Activated T-helper 1 cell treated with anti-CD3 and anti-CD28 coated beads, Interleukin-12 subunit alpha, Interleukin-12 subunit beta, Interleukin-2, Interleukin-4 antibody, amounts not matched to agents 30 ng/mL and 10 ng/mL and 1 ng/mL, durations not matched to agents 14 hours and 24 hours and 36 hours (primary cell): Measurements from ENCODE around the gene LRRN3. TPM values are rescaled to one million over a fixed set of nuclear protein-coding genes. Genes with fewer than 3 reads are reported as not detected.

ENCODE experiments used
- DNase-seq: peaks from one replicate; pipeline ENCODE4 v3.0.0; 2021; ENCODE audit warnings: low spot score
- H3K27ac Mint-ChIP-seq: one replicate; pipeline ENCODE4 v1.8.0; 2021; ENCODE audit warnings: mild to moderate bottlenecking, mixed read lengths
- H3K27me3 Mint-ChIP-seq: one replicate; pipeline ENCODE4 v1.8.0; 2022; ENCODE audit warnings: mild to moderate bottlenecking, moderate library complexity, mixed read lengths; ENCODE audit not compliant: insufficient read depth
- H3K36me3 Mint-ChIP-seq: one replicate; pipeline ENCODE4 v1.8.0; 2021; ENCODE audit warnings: low read depth, mixed read lengths
- H3K4me1 Mint-ChIP-seq: one replicate; pipeline ENCODE4 v1.8.0; 2021; ENCODE audit warnings: low read depth, mixed read lengths
- H3K4me3 Mint-ChIP-seq: one replicate; pipeline ENCODE4 v1.8.0; 2021; ENCODE audit warnings: mild to moderate bottlenecking, moderate library complexity, mixed read lengths
- H3K9me3 Mint-ChIP-seq: one replicate; pipeline ENCODE4 v1.8.0; 2021; ENCODE audit warnings: mixed read lengths
- intact Hi-C: fragments of 100-400 bp; cut with micrococcal nuclease; formaldehyde crosslinking; loops from one replicate; pipeline ENCODE4 v1.15.1; 2024
- total RNA-seq: library from RNA; stranded (reverse); gene quantifications from 2 replicates; pipeline ENCODE4 v1.2.3, GENCODE V29; 2022

Gene LRRN3
- total RNA-seq, 1 donor from 2014 or later = 57.3 TPM

- peaks cover 13% of the 10 kb centered on the region for H3K36me3 Mint-ChIP-seq
- H3K4me3 Mint-ChIP-seq = peak overlapping the region; percentile 74
- intact Hi-C loops = loop anchor here (2.0 to 5.0 kb wide), 5 partner anchors 58 to 1370 kb away; partner anchors contain the start of genes DOCK4, IFRD1 and ZNF277
- H3K27ac Mint-ChIP-seq = peak overlapping the region; percentile 82
- H3K4me1 Mint-ChIP-seq = peaks cover 81% of the 10 kb centered on the region
- H3K27me3 Mint-ChIP-seq = no peaks in the 10 kb centered on the region
- DNase-seq = no peak
- peaks cover 9% of the 10 kb centered on the region for H3K9me3 Mint-ChIP-seq
These were observed 8.6 kb upstream of the LRRN3 start for GRCh38 chr7:111082351-111082750.

GRCh38 chr7:111083413-111083812, 7.5 kb upstream of the LRRN3 start:
- intact Hi-C loops = loop anchor here (1.0 to 5.0 kb wide), 9 partner anchors 9 to 1369 kb away; partner anchors contain the start of genes DOCK4, IFRD1 and ZNF277
- Mint-ChIP-seq H3K4me3 (peak overlapping the region; percentile 59), H3K9me3 (peaks cover 9% of the 10 kb centered on the region), H3K36me3 (peaks cover 13% of the 10 kb centered on the region), H3K27ac (peak overlapping the region; percentile 82), H3K27me3 (no peaks in the 10 kb centered on the region), H3K4me1 (peaks cover 84% of the 10 kb centered on the region)
- DNase-seq = peak; percentile 74

- DNase-seq = no peak
- peaks cover 91% of the 10 kb centered on the region for H3K4me1 Mint-ChIP-seq
- peak overlapping the region; percentile 82 for H3K27ac Mint-ChIP-seq
- peaks cover 13% of the 10 kb centered on the region for H3K36me3 Mint-ChIP-seq
- peaks cover 9% of the 10 kb centered on the region for H3K9me3 Mint-ChIP-seq
- intact Hi-C loops = no loop called here
- no peaks in the 10 kb centered on the region for H3K27me3 Mint-ChIP-seq
- H3K4me3 Mint-ChIP-seq = peak overlapping the region; percentile 15
These were observed 5.6 kb upstream of the LRRN3 start for GRCh38 chr7:111085356-111085755.

GRCh38 chr7:111086532-111086931, 4.4 kb upstream of the LRRN3 start:
- Mint-ChIP-seq H3K4me1 (peaks cover 89% of the 10 kb centered on the region), H3K4me3 (peak overlapping the region; percentile 54), H3K36me3 (peaks cover 16% of the 10 kb centered on the region), H3K27me3 (no peaks in the 10 kb centered on the region), H3K27ac (peak overlapping the region; percentile 94), H3K9me3 (peaks cover 9% of the 10 kb centered on the region)
- no peak for DNase-seq
- intact Hi-C loops = no loop called here

- peaks cover 28% of the 10 kb centered on the region for H3K36me3 Mint-ChIP-seq
- no peaks in the 10 kb centered on the region for H3K27me3 Mint-ChIP-seq
- H3K4me1 Mint-ChIP-seq = peaks cover 85% of the 10 kb centered on the region
- intact Hi-C loops = no loop called here
- no peak for DNase-seq
- H3K4me3 Mint-ChIP-seq = no peak overlapping the region
- H3K9me3 Mint-ChIP-seq = peaks cover 9% of the 10 kb centered on the region
- peak overlapping the region; percentile 9 for H3K27ac Mint-ChIP-seq
These were observed 2.6 kb upstream of the LRRN3 start for GRCh38 chr7:111088328-111088727.

GRCh38 chr7:111089822-111090426, 1.0 kb upstream of the LRRN3 start:
- DNase-seq = no peak
- H3K9me3 Mint-ChIP-seq = peaks cover 4% of the 10 kb centered on the region
- peak overlapping the region; percentile 93 for H3K4me3 Mint-ChIP-seq
- intact Hi-C loops = loop anchor here (1.0 to 10.0 kb wide), 9 partner anchors 8 to 647 kb away; partner anchors contain the start of gene IMMP2L
- H3K27me3 Mint-ChIP-seq = no peaks in the 10 kb centered on the region
- peaks cover 40% of the 10 kb centered on the region for H3K36me3 Mint-ChIP-seq
- H3K4me1 Mint-ChIP-seq = peaks cover 85% of the 10 kb centered on the region
- no peak overlapping the region for H3K27ac Mint-ChIP-seq

- Mint-ChIP-seq H3K9me3 (no peaks in the 10 kb centered on the region), H3K27me3 (no peaks in the 10 kb centered on the region), H3K27ac (peak overlapping the region; percentile 87), H3K4me1 (peaks cover 86% of the 10 kb centered on the region), H3K36me3 (peaks cover 44% of the 10 kb centered on the region), H3K4me3 (peak overlapping the region; percentile 93)
- intact Hi-C loops = loop anchor here (1.0 to 10.0 kb wide), 13 partner anchors 8 to 646 kb away; partner anchors contain the start of gene IMMP2L
- no peak for DNase-seq
These were observed 849 bp downstream of the LRRN3 start for GRCh38 chr7:111091593-111092358.

- Mint-ChIP-seq H3K9me3 (no peaks in the 10 kb centered on the region), H3K4me3 (peak overlapping the region; percentile 93), H3K4me1 (peaks cover 86% of the 10 kb centered on the region), H3K36me3 (peaks cover 48% of the 10 kb centered on the region), H3K27ac (peak overlapping the region; percentile 87), H3K27me3 (no peaks in the 10 kb centered on the region)
- DNase-seq = no peak
- intact Hi-C loops = loop anchor here (1.0 to 10.0 kb wide), 12 partner anchors 9 to 645 kb away; partner anchors contain the start of gene IMMP2L
These were observed 1.7 kb downstream of the LRRN3 start for GRCh38 chr7:111092406-111093236.

- Mint-ChIP-seq H3K4me1 (peaks cover 86% of the 10 kb centered on the region), H3K36me3 (peaks cover 50% of the 10 kb centered on the region), H3K4me3 (peak overlapping the region; percentile 93), H3K27me3 (no peaks in the 10 kb centered on the region), H3K9me3 (no peaks in the 10 kb centered on the region), H3K27ac (peak overlapping the region; percentile 87)
- intact Hi-C loops = loop anchor here (5.0 to 10.0 kb wide), 8 partner anchors 139 to 644 kb away; partner anchors contain the start of gene IMMP2L
- no peak for DNase-seq
These were observed 2.6 kb downstream of the LRRN3 start for GRCh38 chr7:111093496-111093895.

- intact Hi-C loops = loop anchor here (5.0 to 10.0 kb wide), 8 partner anchors 138 to 643 kb away; partner anchors contain the start of gene IMMP2L
- Mint-ChIP-seq H3K36me3 (peaks cover 50% of the 10 kb centered on the region), H3K4me1 (peaks cover 86% of the 10 kb centered on the region), H3K27ac (peak overlapping the region; percentile 87), H3K9me3 (no peaks in the 10 kb centered on the region), H3K27me3 (no peaks in the 10 kb centered on the region), H3K4me3 (peak overlapping the region; percentile 93)
- no peak for DNase-seq
These were observed 3.5 kb downstream of the LRRN3 start for GRCh38 chr7:111094419-111094818.

- H3K36me3 Mint-ChIP-seq = peaks cover 57% of the 10 kb centered on the region
- peaks cover 85% of the 10 kb centered on the region for H3K4me1 Mint-ChIP-seq
- intact Hi-C loops = loop anchor here (10.0 kb wide), 3 partner anchors 412 to 632 kb away; no protein-coding TSS in a partner anchor
- H3K4me3 Mint-ChIP-seq = peak overlapping the region; percentile 93
- no peak for DNase-seq
- H3K27ac Mint-ChIP-seq = no peak overlapping the region
- H3K9me3 Mint-ChIP-seq = no peaks in the 10 kb centered on the region
- H3K27me3 Mint-ChIP-seq = no peaks in the 10 kb centered on the region
These were observed 6.1 kb downstream of the LRRN3 start for GRCh38 chr7:111096997-111097396.
